Measurements from ENCODE around the gene GPATCH1. TPM values are rescaled to one million over a fixed set of nuclear protein-coding genes. Genes with fewer than 3 reads are reported as not detected.

Gene GPATCH1
- total RNA-seq, 1 experiment from 2014 or later = 16.1 TPM

DNA sequence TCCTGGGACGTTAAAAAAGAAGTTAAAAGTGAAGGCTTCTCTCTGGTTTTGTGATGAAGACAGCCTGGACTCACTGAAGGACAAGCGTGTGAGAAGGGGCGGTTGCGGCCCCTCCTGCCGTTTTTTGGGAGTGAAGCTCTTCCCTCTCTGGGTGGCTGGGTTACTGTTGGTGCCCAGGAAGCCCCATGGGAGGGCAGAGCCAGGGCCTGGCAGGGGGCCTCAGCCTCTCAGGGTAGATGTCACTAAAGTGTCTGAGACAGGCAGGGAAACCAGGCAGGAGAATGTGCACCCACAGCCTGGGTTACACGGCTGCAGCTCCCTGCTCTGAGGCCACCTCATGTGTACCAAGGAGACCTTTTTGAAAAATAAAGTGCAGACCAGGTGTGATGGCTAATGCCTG, 49.5 kb downstream of the GPATCH1 start:
- ChIA-PET POLR2A (no interaction called here), CTCF (no interaction called here)
- TF ChIP-seq, protein P1, sequence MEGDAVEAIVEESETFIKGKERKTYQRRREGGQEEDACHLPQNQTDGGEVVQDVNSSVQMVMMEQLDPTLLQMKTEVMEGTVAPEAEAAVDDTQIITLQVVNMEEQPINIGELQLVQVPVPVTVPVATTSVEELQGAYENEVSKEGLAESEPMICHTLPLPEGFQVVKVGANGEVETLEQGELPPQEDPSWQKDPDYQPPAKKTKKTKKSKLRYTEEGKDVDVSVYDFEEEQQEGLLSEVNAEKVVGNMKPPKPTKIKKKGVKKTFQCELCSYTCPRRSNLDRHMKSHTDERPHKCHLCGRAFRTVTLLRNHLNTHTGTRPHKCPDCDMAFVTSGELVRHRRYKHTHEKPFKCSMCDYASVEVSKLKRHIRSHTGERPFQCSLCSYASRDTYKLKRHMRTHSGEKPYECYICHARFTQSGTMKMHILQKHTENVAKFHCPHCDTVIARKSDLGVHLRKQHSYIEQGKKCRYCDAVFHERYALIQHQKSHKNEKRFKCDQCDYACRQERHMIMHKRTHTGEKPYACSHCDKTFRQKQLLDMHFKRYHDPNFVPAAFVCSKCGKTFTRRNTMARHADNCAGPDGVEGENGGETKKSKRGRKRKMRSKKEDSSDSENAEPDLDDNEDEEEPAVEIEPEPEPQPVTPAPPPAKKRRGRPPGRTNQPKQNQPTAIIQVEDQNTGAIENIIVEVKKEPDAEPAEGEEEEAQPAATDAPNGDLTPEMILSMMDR (IDR thresholded peaks at IDR 0.05; ENCODE audit: insufficient read depth in 1 of 2, low read depth in 1 of 2, low read length in 1 of 2, severe bottlenecking in 1 of 2, unreplicated experiment in 1 of 2) = no peak
- H3K9me3 ChIP-seq = no peaks in the 10 kb centered on the region
- Mint-ChIP-seq H3K27me3 (ENCODE audit: insufficient read depth, unreplicated experiment) (no peaks in the 10 kb centered on the region), H3K36me3 (ENCODE audit: insufficient read depth, unreplicated experiment) (peaks cover 59% of the 10 kb centered on the region), H3K27ac (ENCODE audit: unreplicated experiment) (no peak overlapping the region), H3K4me1 (ENCODE audit: low read depth, unreplicated experiment) (no peaks in the 10 kb centered on the region), H3K9me3 (ENCODE audit: unreplicated experiment) (no peaks in the 10 kb centered on the region), H3K4me3 (ENCODE audit: unreplicated experiment) (no peak overlapping the region)
- no peak for DNase-seq
- no peak overlapping the region for H3K4me3 ChIP-seq (ENCODE audit: low read depth, low read length)
- peaks cover 2% of the 10 kb centered on the region for H3K36me3 ChIP-seq (ENCODE audit: control insufficient read depth, insufficient read depth, low read length)
- intact Hi-C loops (cut with micrococcal nuclease; ENCODE audit: unreplicated experiment) = no loop called here
- BruUV-seq (replicated peaks) = no TSS peak
- no peaks in the 10 kb centered on the region for H3K4me1 ChIP-seq
- H3K27me3 ChIP-seq (replicated peaks; ENCODE audit: control insufficient read depth, insufficient read depth, low read length) = no peaks in the 10 kb centered on the region

DNA sequence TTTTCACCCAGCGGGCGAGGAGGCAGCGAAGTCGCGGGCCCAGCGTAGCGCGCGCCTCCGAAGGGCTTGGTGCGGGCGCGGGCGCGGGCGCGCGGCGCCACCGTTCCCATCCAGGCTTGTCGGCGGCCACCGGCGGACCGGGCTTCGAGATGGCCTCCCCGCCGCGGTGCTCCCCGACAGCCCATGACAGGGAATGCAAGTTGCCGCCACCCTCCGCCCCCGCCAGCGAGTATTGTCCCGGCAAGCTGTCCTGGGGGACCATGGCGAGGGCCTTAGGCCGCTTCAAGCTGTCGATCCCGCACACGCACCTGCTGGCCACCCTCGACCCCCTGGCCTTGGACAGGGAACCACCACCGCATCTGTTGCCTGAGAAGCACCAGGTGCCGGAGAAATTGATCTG, 51.0 kb downstream of the GPATCH1 start, which contains the start of gene WDR88:
TSS of gene WDR88 (plus strand) at position 94 of the 400 bp plus-strand sequence. CDS start at position 150, 56 bp downstream.
- peaks cover 2% of the 10 kb centered on the region; the same call in 1 of the 2 replicates for H3K36me3 ChIP-seq (ENCODE audit: control insufficient read depth, insufficient read depth, low read length)
- no peaks in the 10 kb centered on the region for H3K9me3 ChIP-seq
- Mint-ChIP-seq H3K9me3 (ENCODE audit: unreplicated experiment) (no peaks in the 10 kb centered on the region), H3K36me3 (ENCODE audit: insufficient read depth, unreplicated experiment) (peaks cover 44% of the 10 kb centered on the region), H3K4me3 (ENCODE audit: unreplicated experiment) (no peak within 1 kb of the TSS), H3K4me1 (ENCODE audit: low read depth, unreplicated experiment) (no peaks in the 10 kb centered on the region), H3K27ac (ENCODE audit: unreplicated experiment) (no peak within 1 kb of the TSS), H3K27me3 (ENCODE audit: insufficient read depth, unreplicated experiment) (no peaks in the 10 kb centered on the region)
- H3K4me1 ChIP-seq = no peaks in the 10 kb centered on the region
- no TSS peak for BruUV-seq (replicated peaks)
- TF ChIP-seq, protein P1 (IDR thresholded peaks at IDR 0.05; ENCODE audit: insufficient read depth in 1 of 2, low read depth in 1 of 2, low read length in 1 of 2, severe bottlenecking in 1 of 2, unreplicated experiment in 1 of 2) = no peak
- DNase-seq = no peak
- H3K27me3 ChIP-seq (replicated peaks; ENCODE audit: control insufficient read depth, insufficient read depth, low read length) = no peaks in the 10 kb centered on the region
- ChIA-PET CTCF (no interaction called here), POLR2A (no interaction called here)
- H3K4me3 ChIP-seq (ENCODE audit: low read depth, low read length) = no peak within 1 kb of the TSS
- intact Hi-C loops (cut with micrococcal nuclease; ENCODE audit: unreplicated experiment) = no loop called here

DNA sequence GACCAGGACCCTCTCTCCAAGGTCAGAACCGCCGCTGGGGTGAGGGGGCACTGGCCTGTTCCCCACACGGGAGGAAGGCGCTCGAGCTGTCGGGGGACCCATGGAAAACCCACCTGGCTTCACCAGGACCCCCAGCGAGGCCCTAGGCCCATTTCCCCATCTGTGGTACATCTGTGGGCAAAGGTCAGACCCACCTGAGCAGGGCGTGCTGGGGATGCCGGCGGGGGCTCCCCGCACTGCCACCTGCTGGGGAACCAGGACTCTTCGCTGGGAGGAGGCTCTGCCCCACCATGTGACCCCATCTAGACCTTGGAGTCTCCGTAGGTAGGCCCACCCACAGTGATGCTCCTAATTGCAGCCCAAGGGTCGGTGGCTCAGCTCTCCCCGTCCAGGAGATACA, 51.4 kb downstream of the GPATCH1 start:
- Mint-ChIP-seq H3K27me3 (ENCODE audit: insufficient read depth, unreplicated experiment) (no peaks in the 10 kb centered on the region), H3K4me1 (ENCODE audit: low read depth, unreplicated experiment) (no peaks in the 10 kb centered on the region)

More for the DNA sequence above, 51.4 kb downstream of the GPATCH1 start:
- H3K27ac Mint-ChIP-seq (ENCODE audit: unreplicated experiment) = no peak overlapping the region
- H3K36me3 Mint-ChIP-seq (ENCODE audit: insufficient read depth, unreplicated experiment) = peaks cover 40% of the 10 kb centered on the region
- peak in 1 of 2 experiments; percentile 40 for DNase-seq
- Histone ChIP-seq H3K4me3 (ENCODE audit: low read depth, low read length) (no peak overlapping the region), H3K4me1 (no peaks in the 10 kb centered on the region), H3K9me3 (no peaks in the 10 kb centered on the region), H3K27me3 (replicated peaks; ENCODE audit: control insufficient read depth, insufficient read depth, low read length) (no peaks in the 10 kb centered on the region), H3K36me3 (ENCODE audit: control insufficient read depth, insufficient read depth, low read length) (peaks cover 2% of the 10 kb centered on the region; the same call in 1 of the 2 replicates)
- H3K9me3 Mint-ChIP-seq (ENCODE audit: unreplicated experiment) = no peaks in the 10 kb centered on the region
- POLR2A ChIA-PET = no interaction called here
- CTCF ChIA-PET = no interaction called here
- no TSS peak for BruUV-seq (replicated peaks)
- intact Hi-C loops (cut with micrococcal nuclease; ENCODE audit: unreplicated experiment) = no loop called here
- H3K4me3 Mint-ChIP-seq (ENCODE audit: unreplicated experiment) = no peak overlapping the region
- TF ChIP-seq, protein P1 (IDR thresholded peaks at IDR 0.05; ENCODE audit: insufficient read depth in 1 of 2, low read depth in 1 of 2, low read length in 1 of 2, severe bottlenecking in 1 of 2, unreplicated experiment in 1 of 2) = peak in 1 of 2 experiments; percentile 26
